Type B pancreatic cell (in vitro differentiated cells): ENCODE measurements around the gene DNAJC22. TPM values are rescaled to one million over a fixed set of nuclear protein-coding genes. Genes with fewer than 3 reads are reported as not detected.

Source experiments
- DNase-seq: peaks from one replicate; pipeline ENCODE4 v3.0.0; 2021; ENCODE audit warnings: mixed read lengths; ENCODE audit not compliant: unreplicated experiment; ENCODE audit errors: extremely low spot score
- H3K27ac Mint-ChIP-seq: 2 replicates; pipeline ENCODE4 v1.8.0; 2021; ENCODE audit warnings: mild to moderate bottlenecking, mixed read lengths
- H3K27me3 Mint-ChIP-seq: 2 replicates; pipeline ENCODE4 v1.8.0; 2021; ENCODE audit warnings: mixed read lengths
- H3K36me3 Mint-ChIP-seq: 2 replicates; pipeline ENCODE4 v1.8.0; 2021; ENCODE audit warnings: mixed read lengths
- H3K4me1 Mint-ChIP-seq: one replicate; pipeline ENCODE4 v1.8.0; 2021; ENCODE audit warnings: mixed read lengths; ENCODE audit not compliant: unreplicated experiment
- H3K4me3 Mint-ChIP-seq: 2 replicates; pipeline ENCODE4 v1.8.0; 2021; ENCODE audit warnings: mild to moderate bottlenecking, mixed read lengths
- H3K9me3 Mint-ChIP-seq: 2 replicates; pipeline ENCODE4 v1.8.0; 2021; ENCODE audit warnings: mixed read lengths
- CTCF ChIP-seq: fragments of 200-600 bp; sonication (generic); conservative IDR thresholded peaks from 2 replicates; pipeline ENCODE4 v1.5.0; 2021; ENCODE audit warnings: antibody characterized with exemption, mild to moderate bottlenecking
- total RNA-seq: library from RNA; stranded (reverse); gene quantifications from 2 replicates; pipeline ENCODE4 v1.2.1, GENCODE V29; 2021; ENCODE audit warnings: low replicate concordance

DNAJC22 gene
- total RNA-seq, 1 donor from 2014 or later = 5.0 TPM

GRCh38 chr12:49362077-49362476, 15.4 kb downstream of the DNAJC22 start:
- TF ChIP-seq CTCF = no peak
- Mint-ChIP-seq H3K4me3 (no peak overlapping the region), H3K27ac (no peak overlapping the region), H3K27me3 (peaks cover 3% of the 10 kb centered on the region), H3K9me3 (no peaks in the 10 kb centered on the region), H3K36me3 (no peaks in the 10 kb centered on the region), H3K4me1 (peaks cover 11% of the 10 kb centered on the region)
- DNase-seq = no peak

- Mint-ChIP-seq H3K27me3 (no peaks in the 10 kb centered on the region), H3K4me3 (no peak overlapping the region), H3K27ac (no peak overlapping the region), H3K36me3 (no peaks in the 10 kb centered on the region), H3K4me1 (peaks cover 18% of the 10 kb centered on the region), H3K9me3 (no peaks in the 10 kb centered on the region)
- no peak for TF ChIP-seq CTCF
- no peak for DNase-seq
Observed at GRCh38 chr12:49364989-49365388, 18.3 kb downstream of the DNAJC22 start.

GRCh38 chr12:49365542-49365941, 18.9 kb downstream of the DNAJC22 start:
- Mint-ChIP-seq H3K36me3 (no peaks in the 10 kb centered on the region), H3K4me3 (peak overlapping the region; percentile 95), H3K27me3 (no peaks in the 10 kb centered on the region)

GRCh38 chr12:49366096-49366651, 19.5 kb downstream of the DNAJC22 start:
- Mint-ChIP-seq H3K9me3 (no peaks in the 10 kb centered on the region), H3K36me3 (peaks cover 2% of the 10 kb centered on the region), H3K27ac (peak overlapping the region; percentile 85), H3K4me3 (peak overlapping the region; percentile 95), H3K4me1 (peaks cover 20% of the 10 kb centered on the region), H3K27me3 (no peaks in the 10 kb centered on the region)
- DNase-seq = no peak
- no peak for TF ChIP-seq CTCF

More at GRCh38 chr12:49365542-49365941, 18.9 kb downstream of the DNAJC22 start:
- Mint-ChIP-seq H3K27ac (no peak overlapping the region), H3K9me3 (no peaks in the 10 kb centered on the region), H3K4me1 (peaks cover 20% of the 10 kb centered on the region)
- DNase-seq = no peak
- TF ChIP-seq CTCF = no peak

GRCh38 chr12:49366652-49367380, 20.1 kb downstream of the DNAJC22 start:
- H3K4me1 Mint-ChIP-seq = peaks cover 20% of the 10 kb centered on the region

More at GRCh38 chr12:49366652-49367380, 20.1 kb downstream of the DNAJC22 start:
- H3K27me3 Mint-ChIP-seq = no peaks in the 10 kb centered on the region
- TF ChIP-seq CTCF = peak; percentile 54
- H3K36me3 Mint-ChIP-seq = peaks cover 5% of the 10 kb centered on the region
- H3K27ac Mint-ChIP-seq = peak overlapping the region; percentile 85
- peak; percentile 99 for DNase-seq
- H3K9me3 Mint-ChIP-seq = no peaks in the 10 kb centered on the region
- peak overlapping the region; percentile 95 for H3K4me3 Mint-ChIP-seq
